Measurements from ENCODE around the gene ALDH4A1.

Gene ALDH4A1

DNA sequence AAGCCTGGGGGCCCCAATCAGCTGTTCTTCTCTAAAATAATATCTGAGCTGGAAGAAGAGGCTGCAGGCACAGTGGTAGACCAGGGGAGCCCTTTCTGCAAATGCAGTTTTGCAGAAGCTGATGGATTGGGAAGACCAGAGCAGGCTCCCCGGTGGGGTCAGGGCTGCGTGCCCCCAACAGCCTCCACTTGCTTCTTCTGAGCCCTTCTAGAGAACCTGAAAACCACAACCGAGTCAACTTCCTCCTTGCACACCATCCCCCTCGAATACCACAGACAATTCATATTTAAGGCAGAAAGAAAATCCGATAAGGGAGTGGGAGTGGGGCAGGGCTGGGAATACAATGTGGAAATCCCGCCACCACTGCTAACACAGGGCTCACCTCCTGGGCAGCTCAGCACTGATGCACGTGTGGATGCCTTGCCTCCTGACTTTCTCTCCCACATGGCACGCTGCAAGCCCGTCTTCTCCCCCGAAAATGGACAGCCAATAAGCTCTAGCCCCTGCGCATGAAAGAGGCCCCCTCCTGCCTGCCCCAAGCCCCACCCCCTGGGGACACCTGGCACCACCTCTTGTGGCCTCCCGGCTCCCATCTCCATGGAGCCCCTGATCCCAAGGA lies 25.4 kb upstream of the ALDH4A1 start:
- no peak for TF ChIP-seq CTCF (IDR thresholded peaks at IDR 0.05)
- Histone ChIP-seq H3K27me3 (peaks cover 59% of the 10 kb centered on the region), H3K27ac (no peak overlapping the region), H3K36me3 (no peaks in the 10 kb centered on the region), H3K4me1 (ENCODE audit: control insufficient read depth in 1 of 2, insufficient read depth in 1 of 2, low read depth in 1 of 2, low read length in 1 of 2) (peaks cover 35 to 37% of the 10 kb centered on the region in 2 experiments), H3K4me3 (ENCODE audit: low read depth in 1 of 2, low read length in 1 of 2) (no peak overlapping the region), H3K9me3 (no peaks in the 10 kb centered on the region)

- Histone ChIP-seq H3K27me3 (peaks cover 59% of the 10 kb centered on the region), H3K4me1 (ENCODE audit: control insufficient read depth in 1 of 2, insufficient read depth in 1 of 2, low read depth in 1 of 2, low read length in 1 of 2) (peaks cover 41 to 43% of the 10 kb centered on the region in 2 experiments), H3K36me3 (no peaks in the 10 kb centered on the region), H3K27ac (no peak overlapping the region), H3K9me3 (no peaks in the 10 kb centered on the region), H3K4me3 (ENCODE audit: low read depth in 1 of 2, low read length in 1 of 2) (no peak overlapping the region)
- TF ChIP-seq CTCF (IDR thresholded peaks at IDR 0.05): no peak
Observed at GRCh38 chr1:18927082-18927653, 24.8 kb upstream of the ALDH4A1 start.

- no peak overlapping the region for H3K4me3 ChIP-seq (ENCODE audit: low read depth in 1 of 2, low read length in 1 of 2)
- peaks cover 59% of the 10 kb centered on the region for H3K27me3 ChIP-seq
- no peak for TF ChIP-seq CTCF (IDR thresholded peaks at IDR 0.05)
- H3K27ac ChIP-seq: no peak overlapping the region
- H3K36me3 ChIP-seq: no peaks in the 10 kb centered on the region
- no peaks in the 10 kb centered on the region for H3K9me3 ChIP-seq
- H3K4me1 ChIP-seq (ENCODE audit: control insufficient read depth in 1 of 2, insufficient read depth in 1 of 2, low read depth in 1 of 2, low read length in 1 of 2): peaks cover 44% of the 10 kb centered on the region in 2 experiments
Observed at GRCh38 chr1:18926315-18927081, 24.1 kb upstream of the ALDH4A1 start.

- no peaks in the 10 kb centered on the region for H3K36me3 ChIP-seq
- peaks cover 59% of the 10 kb centered on the region for H3K27me3 ChIP-seq
- no peak for TF ChIP-seq CTCF (IDR thresholded peaks at IDR 0.05)
- peaks cover 44% of the 10 kb centered on the region in 2 experiments for H3K4me1 ChIP-seq (ENCODE audit: control insufficient read depth in 1 of 2, insufficient read depth in 1 of 2, low read depth in 1 of 2, low read length in 1 of 2)
- no peak overlapping the region for H3K27ac ChIP-seq
- H3K9me3 ChIP-seq: no peaks in the 10 kb centered on the region
- H3K4me3 ChIP-seq (ENCODE audit: low read depth in 1 of 2, low read length in 1 of 2): no peak overlapping the region
Observed at GRCh38 chr1:18925279-18925678, 22.9 kb upstream of the ALDH4A1 start.

GRCh38 chr1:18924221-18924691 lies 21.9 kb upstream of the ALDH4A1 start:
- no peak overlapping the region for H3K4me3 ChIP-seq (ENCODE audit: low read depth in 1 of 2, low read length in 1 of 2)
- TF ChIP-seq CTCF (IDR thresholded peaks at IDR 0.05): no peak
- H3K27me3 ChIP-seq: peaks cover 54% of the 10 kb centered on the region
- no peak overlapping the region for H3K27ac ChIP-seq
- H3K36me3 ChIP-seq: no peaks in the 10 kb centered on the region
- H3K4me1 ChIP-seq (ENCODE audit: control insufficient read depth in 1 of 2, insufficient read depth in 1 of 2, low read depth in 1 of 2, low read length in 1 of 2): peaks cover 44% of the 10 kb centered on the region in 2 experiments
- H3K9me3 ChIP-seq: no peaks in the 10 kb centered on the region
